Measurements from ENCODE around the gene SH2B2. TPM values are rescaled to one million over a fixed set of nuclear protein-coding genes. Genes with fewer than 3 reads are reported as not detected.

Gene SH2B2
- polyA plus RNA-seq, 1 experiment, result 0.52 TPM

DNA sequence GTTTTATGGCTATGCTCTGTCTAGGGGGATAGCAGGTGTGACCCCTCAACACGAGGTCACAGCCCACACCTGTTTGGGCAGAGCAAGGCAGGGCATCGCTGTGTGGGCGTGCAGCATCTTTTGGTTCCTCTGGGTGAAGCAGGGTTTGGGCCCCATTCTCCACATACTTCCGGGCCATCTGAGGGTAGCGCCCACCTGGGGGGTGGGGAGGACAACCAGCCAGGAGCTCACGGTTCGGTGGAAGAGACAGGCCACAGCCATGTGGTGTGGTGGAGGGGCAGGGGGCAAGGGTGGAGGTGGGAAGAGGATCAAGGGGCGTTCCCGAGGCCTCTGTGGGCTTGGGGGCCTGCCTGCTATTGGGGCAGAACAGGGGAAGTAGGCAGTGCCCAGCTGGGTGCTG lies 2.4 kb downstream of the SH2B2 start:
- H3K9me3 ChIP-seq (ENCODE audit: control insufficient read depth, insufficient read depth, low read length), result no peaks in the 10 kb centered on the region; the same call in 1 of the 2 replicates
- no peak for DNase-seq (ENCODE audit: low read depth, low spot score)
- CTCF ChIA-PET, result no interaction called here
- TF ChIP-seq, protein P1, sequence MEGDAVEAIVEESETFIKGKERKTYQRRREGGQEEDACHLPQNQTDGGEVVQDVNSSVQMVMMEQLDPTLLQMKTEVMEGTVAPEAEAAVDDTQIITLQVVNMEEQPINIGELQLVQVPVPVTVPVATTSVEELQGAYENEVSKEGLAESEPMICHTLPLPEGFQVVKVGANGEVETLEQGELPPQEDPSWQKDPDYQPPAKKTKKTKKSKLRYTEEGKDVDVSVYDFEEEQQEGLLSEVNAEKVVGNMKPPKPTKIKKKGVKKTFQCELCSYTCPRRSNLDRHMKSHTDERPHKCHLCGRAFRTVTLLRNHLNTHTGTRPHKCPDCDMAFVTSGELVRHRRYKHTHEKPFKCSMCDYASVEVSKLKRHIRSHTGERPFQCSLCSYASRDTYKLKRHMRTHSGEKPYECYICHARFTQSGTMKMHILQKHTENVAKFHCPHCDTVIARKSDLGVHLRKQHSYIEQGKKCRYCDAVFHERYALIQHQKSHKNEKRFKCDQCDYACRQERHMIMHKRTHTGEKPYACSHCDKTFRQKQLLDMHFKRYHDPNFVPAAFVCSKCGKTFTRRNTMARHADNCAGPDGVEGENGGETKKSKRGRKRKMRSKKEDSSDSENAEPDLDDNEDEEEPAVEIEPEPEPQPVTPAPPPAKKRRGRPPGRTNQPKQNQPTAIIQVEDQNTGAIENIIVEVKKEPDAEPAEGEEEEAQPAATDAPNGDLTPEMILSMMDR (IDR thresholded peaks at IDR 0.05; ENCODE audit: low read depth, low read length), result no peak
- POLR2A ChIA-PET, result no interaction called here
- H3K27ac ChIP-seq (ENCODE audit: low read depth, low read length), result no peak overlapping the region
- H3K27me3 ChIP-seq (ENCODE audit: control insufficient read depth, insufficient read depth, low read length), result peaks cover 4% of the 10 kb centered on the region
- no peak overlapping the region for H3K4me3 ChIP-seq (ENCODE audit: low read depth, low read length)

DNA sequence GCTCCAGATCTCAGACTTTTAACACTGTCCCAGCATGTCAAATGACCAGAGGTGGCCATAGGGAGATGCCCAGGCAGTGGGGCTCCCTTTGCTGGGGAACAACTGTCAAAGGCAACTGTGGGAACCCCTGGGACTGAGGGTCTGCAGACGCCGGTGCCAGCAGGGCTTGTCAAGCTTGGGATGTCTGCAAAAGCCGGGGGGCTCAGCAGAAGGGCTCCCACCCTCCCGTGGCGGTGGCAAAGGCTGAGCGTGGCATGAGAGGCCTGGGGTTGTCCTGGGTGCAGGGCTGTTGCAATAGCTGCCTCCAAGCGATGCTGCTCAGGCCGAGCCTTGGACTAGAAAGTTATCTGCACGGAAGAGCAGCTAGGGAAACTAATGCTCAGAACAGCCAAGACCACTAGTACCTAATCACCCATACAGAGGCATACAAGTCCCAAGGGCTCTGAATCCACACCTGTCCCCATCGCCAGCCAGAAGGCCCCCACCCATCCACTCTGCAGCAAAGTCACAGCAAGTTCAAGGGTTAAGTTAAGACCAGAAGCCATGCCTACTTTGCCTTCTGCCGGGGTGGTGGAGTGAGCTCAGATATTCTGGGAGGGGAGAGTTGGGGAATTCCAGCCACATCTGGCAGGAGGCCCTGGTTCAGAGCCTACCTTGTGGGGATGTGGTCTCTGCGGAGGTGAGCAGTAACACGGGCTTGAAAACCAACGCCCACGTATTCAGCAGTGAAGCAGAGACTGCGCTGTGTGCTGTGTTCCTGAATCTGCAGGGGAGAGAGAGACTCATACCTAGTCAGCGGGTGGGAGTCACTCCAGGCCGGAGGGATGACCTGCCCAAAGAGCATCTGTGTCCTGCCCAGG lies 4.6 kb downstream of the SH2B2 start:
- POLR2A ChIA-PET, result no interaction called here
- TF ChIP-seq, protein P1 (IDR thresholded peaks at IDR 0.05; ENCODE audit: low read depth, low read length), result no peak
- no peak overlapping the region for H3K27ac ChIP-seq (ENCODE audit: low read depth, low read length)
- H3K9me3 ChIP-seq (ENCODE audit: control insufficient read depth, insufficient read depth, low read length), result no peaks in the 10 kb centered on the region; the same call in 1 of the 2 replicates
- H3K27me3 ChIP-seq (ENCODE audit: control insufficient read depth, insufficient read depth, low read length), result peaks cover 4% of the 10 kb centered on the region
- H3K4me3 ChIP-seq (ENCODE audit: low read depth, low read length), result no peak overlapping the region
- DNase-seq (ENCODE audit: low read depth, low spot score), result no peak
- CTCF ChIA-PET, result no interaction called here

DNA sequence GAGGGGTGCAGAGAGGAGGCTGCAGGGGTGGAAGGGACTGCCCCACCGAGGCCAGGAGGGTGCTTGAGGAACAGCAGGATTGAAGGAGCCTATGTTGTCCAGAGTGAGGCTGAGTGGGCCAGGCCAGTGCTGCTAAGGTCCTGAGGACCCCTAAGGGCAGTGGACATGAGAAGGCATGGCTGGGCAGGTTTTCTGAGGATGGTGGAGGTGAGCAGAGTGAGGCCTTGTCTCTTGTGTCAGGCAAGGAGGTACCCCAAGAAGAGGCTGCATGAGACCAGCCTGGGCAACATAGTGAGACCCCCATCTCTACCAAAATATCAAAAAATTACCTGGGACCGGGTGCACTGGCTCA lies 5.2 kb downstream of the SH2B2 start:
- Histone ChIP-seq H3K9me3 (ENCODE audit: control insufficient read depth, insufficient read depth, low read length) (no peaks in the 10 kb centered on the region; the same call in 1 of the 2 replicates), H3K27ac (ENCODE audit: low read depth, low read length) (no peak overlapping the region), H3K27me3 (ENCODE audit: control insufficient read depth, insufficient read depth, low read length) (peaks cover 4% of the 10 kb centered on the region), H3K4me3 (ENCODE audit: low read depth, low read length) (no peak overlapping the region)
- CTCF ChIA-PET, result no interaction called here
- POLR2A ChIA-PET, result no interaction called here
- DNase-seq (ENCODE audit: low read depth, low spot score), result no peak
- TF ChIP-seq, protein P1 (IDR thresholded peaks at IDR 0.05; ENCODE audit: low read depth, low read length), result no peak

DNA sequence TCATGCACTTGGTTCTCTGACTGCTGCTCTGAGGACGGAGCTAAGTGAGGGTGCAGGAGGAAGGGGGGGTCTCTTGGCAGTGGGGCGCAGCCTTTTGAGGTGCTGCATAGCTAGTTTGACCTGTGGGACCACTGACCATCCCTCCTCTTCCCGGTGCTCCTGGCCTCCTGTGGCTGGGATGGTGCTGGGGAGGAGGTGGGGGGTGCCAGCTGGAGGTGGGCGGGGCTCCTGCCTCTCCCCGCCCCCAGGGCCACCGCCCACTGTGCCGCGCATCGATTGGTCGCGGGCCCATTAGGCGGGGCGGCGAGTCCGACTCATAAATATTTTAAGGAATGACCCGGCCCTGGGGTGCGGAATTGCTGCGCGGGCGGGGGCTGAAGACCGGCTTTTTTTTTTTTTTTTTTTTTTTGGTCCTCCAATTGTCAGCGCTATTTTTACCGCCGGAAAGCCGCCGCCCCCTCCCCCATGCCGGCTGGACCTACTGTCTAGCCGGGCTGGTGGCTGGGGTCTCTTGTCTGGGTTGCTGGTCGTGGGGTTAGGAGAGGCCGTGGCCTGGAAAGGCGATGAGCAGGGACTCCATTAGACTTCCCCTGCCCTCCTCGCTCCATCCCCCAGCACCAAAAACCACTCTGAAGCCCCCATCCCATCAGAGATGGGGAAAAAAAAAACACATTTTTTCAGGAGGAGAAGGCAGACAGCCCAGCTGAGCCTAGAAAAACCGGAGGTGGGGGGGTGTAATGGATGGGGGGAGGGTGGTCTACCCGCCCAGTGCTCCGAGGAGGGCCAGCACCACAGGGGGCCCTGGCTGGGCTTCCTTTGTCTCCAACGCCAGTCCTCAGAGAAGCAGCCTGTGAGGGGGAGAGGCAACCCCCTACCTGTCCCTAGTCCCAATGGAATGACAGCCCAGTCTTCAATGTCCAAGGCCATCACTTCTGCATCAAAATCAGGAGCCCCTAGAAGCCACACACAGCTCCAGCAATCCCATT lies 6.4 kb downstream of the SH2B2 start:
- ChIA-PET POLR2A (no interaction called here), CTCF (no interaction called here)
- Histone ChIP-seq H3K4me3 (ENCODE audit: low read depth, low read length) (no peak overlapping the region), H3K27ac (ENCODE audit: low read depth, low read length) (no peak overlapping the region), H3K9me3 (ENCODE audit: control insufficient read depth, insufficient read depth, low read length) (no peaks in the 10 kb centered on the region; the same call in 1 of the 2 replicates), H3K27me3 (ENCODE audit: control insufficient read depth, insufficient read depth, low read length) (peaks cover 7% of the 10 kb centered on the region)
- no peak for DNase-seq (ENCODE audit: low read depth, low spot score)
- TF ChIP-seq, protein P1 (IDR thresholded peaks at IDR 0.05; ENCODE audit: low read depth, low read length), result no peak

Data from AG04450 (cell line).